HepG2 (cell line): ENCODE data around the gene DYNC2H1. TPM values are rescaled to one million over a fixed set of nuclear protein-coding genes. Genes with fewer than 3 reads are reported as not detected.

ENCODE experiments used
- ATAC-seq: fragments of 200-7000 bp; cut with Tn5 transposase; 3 replicates; pipeline ENCODE4 v1.9.1; 2020; ENCODE audit warnings: mild to moderate bottlenecking, moderate library complexity
- BruUV-seq: library from RNA; stranded (reverse); fragments of 400-500 nt; replicated peaks from 2 replicates; lab custom pipeline; 2021; lab: Mats Ljungman, UMichigan
- CTCF ChIA-PET: fragments of 300-600 bp; formaldehyde crosslinking; extraction: SDS; loops from one replicate; lab custom pipeline; 2021; ENCODE audit warnings: low total read pairs, inconsistent platforms, low intra/inter-chr PET ratio; lab: Yijun Ruan, JAX
- POLR2A ChIA-PET: fragments of 350-600 bp; sonication (Branson Sonifier 250); formaldehyde crosslinking; loops from one replicate; lab custom pipeline; 2020; ENCODE audit warnings: antibody characterized with exemption, inconsistent platforms; lab: Yijun Ruan, JAX
- DNase-seq: peaks from one replicate; pipeline ENCODE4 v3.0.0-alpha.2; 2015; ENCODE audit warnings: low spot score
- FAIRE-seq: peaks from 3 replicates; lab custom pipeline; 2011; peaks lifted over from hg19 to GRCh38; lab: Jason Lieb, UNC
- H2AFZ ChIP-seq: one replicate; pipeline ENCODE4 v1.6.1; 2011; ENCODE audit warnings: low read length, inconsistent platforms
- H3K27ac ChIP-seq: fragments of 300-600 bp; 3 replicates; pipeline ENCODE4 v1.8.0; 2011; ENCODE audit warnings: mixed run types, mild to moderate bottlenecking, mixed read lengths, low read length, inconsistent platforms; ENCODE audit not compliant: insufficient read depth; ENCODE audit errors: extremely low read length
- H3K27me3 ChIP-seq, 2 experiments: fragments of 200-600 bp in 1 of 2; 2 replicates in 1 of 2; 3 replicates in 1 of 2; pipeline versions ENCODE4 v1.6.0 to v1.8.0; 2011; ENCODE audit warnings: low read length in 2 of 2, mild to moderate bottlenecking in 2 of 2, moderate library complexity in 2 of 2, inconsistent platforms in 1 of 2; ENCODE audit not compliant: insufficient read depth in 2 of 2, control insufficient read depth in 1 of 2
- H3K36me3 ChIP-seq, 2 experiments: fragments of 200-600 bp in 1 of 2; replicated peaks in 1 of 2; 2 replicates in 1 of 2; 3 replicates in 1 of 2; pipeline versions ENCODE4 v1.5.1 to v1.8.0; 2011; ENCODE audit warnings: low read length in 2 of 2, inconsistent platforms in 1 of 2; ENCODE audit not compliant: insufficient read depth in 2 of 2, control insufficient read depth in 1 of 2
- H3K4me1 ChIP-seq: 2 replicates; pipeline ENCODE4 v1.5.1; 2012; ENCODE audit warnings: low read length, inconsistent platforms; ENCODE audit not compliant: insufficient read depth
- H3K4me2 ChIP-seq: 2 replicates; pipeline ENCODE4 v1.6.0; 2011; ENCODE audit warnings: low read depth, low read length, inconsistent platforms
- H3K4me3 ChIP-seq, 3 experiments: fragments of 200-600 bp in 1 of 3; sonication (generic), shearing (Covaris generic) in 1 of 3; replicated peaks in 1 of 3; 2 replicates each; pipeline ENCODE4 v1.5.1; 2011 to 2016; ENCODE audit warnings: low read length in 3 of 3, inconsistent platforms in 2 of 3, low read depth in 2 of 3, mild to moderate bottlenecking in 2 of 3, control low read depth in 1 of 3, mixed read lengths in 1 of 3; ENCODE audit not compliant: insufficient read depth in 1 of 3
- H3K79me2 ChIP-seq: one replicate; pipeline ENCODE4 v1.6.1; 2011; ENCODE audit warnings: low read length, inconsistent platforms; ENCODE audit not compliant: insufficient read depth
- H3K9ac ChIP-seq: 2 replicates; pipeline ENCODE4 v1.6.0; 2011; ENCODE audit warnings: mild to moderate bottlenecking, low read depth, low read length, inconsistent platforms; ENCODE audit not compliant: insufficient read depth
- H3K9me3 ChIP-seq: 2 replicates; pipeline ENCODE4 v1.5.1; 2012; ENCODE audit warnings: mild to moderate bottlenecking, low read length
- H4K20me1 ChIP-seq: 2 replicates; pipeline ENCODE4 v1.6.0; 2011; ENCODE audit warnings: inconsistent platforms, mild to moderate bottlenecking, low read length, moderate library complexity; ENCODE audit not compliant: insufficient read depth
- ARID2 ChIP-seq: sonication (generic); formaldehyde crosslinking; IDR thresholded peaks from 2 replicates; pipeline ENCODE4 v1.8.1; 2022; ENCODE audit warnings: mild to moderate bottlenecking, missing genetic modification reagents, borderline replicate concordance
- E2F5 ChIP-seq: sonication (generic); formaldehyde crosslinking; conservative IDR thresholded peaks from 2 replicates; pipeline ENCODE4 v1.4.0; 2020; ENCODE audit warnings: missing genetic modification reagents
- HNRNPH1 ChIP-seq: fragments of 200-400 bp; formaldehyde crosslinking; optimal IDR thresholded peaks from 2 replicates; pipeline ENCODE3; 2017; ENCODE audit warnings: mild to moderate bottlenecking, low read depth, low read length
- KLF11 ChIP-seq: IDR thresholded peaks from 2 replicates; pipeline ENCODE4 v1.6.1; 2016; ENCODE audit warnings: missing compliant biosample characterization
- LRRFIP1 ChIP-seq: sonication (generic); formaldehyde crosslinking; conservative IDR thresholded peaks from 2 replicates; pipeline ENCODE4 v1.4.0; 2020; ENCODE audit warnings: missing genetic modification reagents
- MIER2 ChIP-seq: IDR thresholded peaks from 2 replicates; pipeline ENCODE4 v1.6.1; 2016; ENCODE audit warnings: missing biosample characterization, missing genetic modification reagents
- NFRKB ChIP-seq: fragments of 450-650 bp; IDR thresholded peaks from 2 replicates; pipeline ENCODE4 v1.6.1; 2017
- ONECUT2 ChIP-seq: sonication (generic); formaldehyde crosslinking; IDR thresholded peaks from 2 replicates; pipeline ENCODE4 v1.4.0; 2020; ENCODE audit warnings: missing genetic modification reagents
- PCBP1 ChIP-seq: fragments of 200-400 bp; formaldehyde crosslinking; IDR thresholded peaks from 2 replicates; pipeline ENCODE4 v1.6.1; 2017; ENCODE audit warnings: mild to moderate bottlenecking, low read depth, low read length, borderline replicate concordance
- REPIN1 ChIP-seq: sonication (generic); formaldehyde crosslinking; IDR thresholded peaks from 2 replicates; pipeline ENCODE4 v1.8.0; 2022; ENCODE audit warnings: missing genetic modification reagents, low read depth, mild to moderate bottlenecking, borderline replicate concordance
- SRF ChIP-seq: IDR thresholded peaks from 2 replicates; pipeline ENCODE4 v1.6.1; 2011; ENCODE audit warnings: mild to moderate bottlenecking, low read depth, low read length, moderate library complexity
- ZBTB10 ChIP-seq: sonication (generic); formaldehyde crosslinking; IDR thresholded peaks from 2 replicates; pipeline ENCODE4 v1.4.0; 2020; ENCODE audit warnings: missing genetic modification reagents, borderline replicate concordance
- ZNF12 ChIP-seq: sonication (generic); formaldehyde crosslinking; IDR thresholded peaks from 2 replicates; pipeline ENCODE4 v1.5.0; 2020; ENCODE audit warnings: missing genetic modification reagents
- ZNF629 ChIP-seq: sonication (generic); formaldehyde crosslinking; conservative IDR thresholded peaks from 2 replicates; pipeline ENCODE4 v1.5.0; 2020; ENCODE audit warnings: missing genetic modification reagents
- ZNF724P ChIP-seq: sonication (generic); formaldehyde crosslinking; IDR thresholded peaks from 2 replicates; pipeline ENCODE4 v1.8.0; 2022; ENCODE audit warnings: missing genetic modification reagents, borderline replicate concordance
- ZSCAN20 ChIP-seq: sonication (generic); formaldehyde crosslinking; IDR thresholded peaks from 2 replicates; pipeline ENCODE4 v1.4.0; 2020; ENCODE audit warnings: missing genetic modification reagents, mild to moderate bottlenecking, borderline replicate concordance
- WGBS: methylation state at CpG from one replicate; pipeline ENCODE4 v1.1.6; 2017; ENCODE audit warnings: low lambda C conversion rate; 5-methylcytosine and 5-hydroxymethylcytosine counted together
- in situ Hi-C: cut with HindIII; loops from 2 replicates; pipeline ENCODE4 v1.10.0; 2017; ENCODE audit warnings: low pct_unique_long_range_greater_than_20kb; ENCODE audit not compliant: extremely low pct_ligation_motif_present
- intact Hi-C: fragments of 100-400 bp; cut with micrococcal nuclease; formaldehyde crosslinking; loops from one replicate; pipeline ENCODE4 v1.10.0; 2022; ENCODE audit not compliant: unreplicated experiment
- polyA plus RNA-seq, 8 experiments: library from polyadenylated mRNA; depleted of rRNA in 3 of 8; stranded (reverse) in 7 of 8; unstranded in 1 of 8; fragments of >200 nt; fragmentation: Illumina TruSeq in 4 of 8; extraction: Trizol in 4 of 8; gene quantifications; 2 replicates each; pipeline versions ENCODE4 v1.2.1 to v1.2.3, GENCODE V29; 2011 to 2016; ENCODE audit warnings: low read depth in 4 of 8, missing spikeins in 1 of 8, mixed read lengths in 1 of 8; ENCODE audit not compliant: insufficient read depth in 1 of 8
- total RNA-seq, 5 experiments: library from RNA; depleted of rRNA; stranded (reverse); fragments of >200 nt; fragmentation: Illumina TruSeq; extraction: Trizol; gene quantifications; 2 replicates each; pipeline ENCODE4 v1.2.3, GENCODE V29; 2016; ENCODE audit warnings: low read depth in 1 of 5

DYNC2H1 gene
- total and polyA plus RNA-seq, 2 of the 13 experiments (the other 11 are each of a cell fraction or from before 2014, with no cell fraction given): 0.49 to 0.66 TPM

GRCh38 chr11:103210543-103210942, 101.3 kb downstream of the DYNC2H1 start (continued):
- TF ChIP-seq LRRFIP1 (CRISPR knock-in tag) (no peak), MIER2 (no peak), ZNF724P (CRISPR knock-in tag) (no peak), ZBTB10 (no peak)

- DNase-seq (no peak), FAIRE-seq (no peak)
- no peak for TF ChIP-seq NFRKB
- no peak for TF ChIP-seq ARID2 (CRISPR knock-in tag)
- no peak for TF ChIP-seq REPIN1 (CRISPR knock-in tag)
- TF ChIP-seq LRRFIP1 (CRISPR knock-in tag): no peak
- no peak for TF ChIP-seq ONECUT2 (CRISPR knock-in tag)
- no peak for TF ChIP-seq ZNF629 (CRISPR knock-in tag)
- no peak for TF ChIP-seq SRF
- TF ChIP-seq PCBP1: no peak
- no peak for TF ChIP-seq ZNF12 (CRISPR knock-in tag)
- TF ChIP-seq ZSCAN20 (CRISPR knock-in tag): no peak
- no peak for TF ChIP-seq E2F5 (CRISPR knock-in tag)
- TF ChIP-seq HNRNPH1: no peak
- no peak for TF ChIP-seq KLF11 (CRISPR knock-in tag)
- TF ChIP-seq, all 625 proteins: peak for 0
- no peaks in the 10 kb centered on the region for H3K79me2 ChIP-seq
- ChIA-PET CTCF (no interaction called here), POLR2A (no interaction called here)
- no peak overlapping the region for H3K27ac ChIP-seq
- no peak overlapping the region for H3K9ac ChIP-seq
- WGBS: 32% methylated on average over 1 of the region's 1 CpG
- H3K27me3 ChIP-seq: no peaks in the 10 kb centered on the region
- H3K4me1 ChIP-seq: no peaks in the 10 kb centered on the region
- H3K4me2 ChIP-seq: no peak overlapping the region
- intact Hi-C loops: no loop called here
- no peaks in the 10 kb centered on the region for H3K9me3 ChIP-seq
- H2AFZ ChIP-seq: no peak overlapping the region
- no peak for ATAC-seq
- H3K36me3 ChIP-seq: no peaks in the 10 kb centered on the region
- BruUV-seq: no TSS peak
- H3K4me3 ChIP-seq: no peak overlapping the region
- H4K20me1 ChIP-seq: no peaks in the 10 kb centered on the region
- in situ Hi-C loops: no loop called here
Measured at GRCh38 chr11:103215812-103216211, 106.6 kb downstream of the DYNC2H1 start.
